Cardiac muscle cell (in vitro differentiated cells and primary cell): ENCODE results near the gene NKX3-2. TPM values are rescaled to one million over a fixed set of nuclear protein-coding genes. Genes with fewer than 3 reads are reported as not detected.

Source experiments
- DNase-seq, 2 donors: peaks; one replicate each; pipeline versions ENCODE4 v3.0.0 to v3.0.0-alpha.2; 2010 to 2017; ENCODE audit warnings: low read depth in 1 of 2, low spot score in 1 of 2
- H3K27ac ChIP-seq: fragments of 200-600 bp; sonication (generic); 2 replicates; pipeline ENCODE4 v1.5.1; 2016
- H3K27me3 ChIP-seq: fragments of 200-600 bp; sonication (generic); 2 replicates; pipeline ENCODE4 v1.6.0; 2016; ENCODE audit warnings: control low read depth
- H3K36me3 ChIP-seq: fragments of 200-600 bp; sonication (generic); 2 replicates; pipeline ENCODE4 v1.5.1; 2016; ENCODE audit warnings: control low read depth
- H3K4me1 ChIP-seq: fragments of 200-600 bp; sonication (generic); 2 replicates; pipeline ENCODE4 v1.8.1; 2017; ENCODE audit warnings: low read depth, mild to moderate bottlenecking, mixed run types
- H3K4me3 ChIP-seq: fragments of 200-600 bp; sonication (generic); 2 replicates; pipeline ENCODE4 v1.5.1; 2016; ENCODE audit warnings: mild to moderate bottlenecking
- H3K9me3 ChIP-seq: fragments of 200-600 bp; sonication (generic); 2 replicates; pipeline ENCODE4 v1.5.1; 2017; ENCODE audit warnings: low read depth, mild to moderate bottlenecking, control low read depth
- polyA plus RNA-seq: library from polyadenylated mRNA; unstranded; fragments of >200 nt; fragmentation: Nextera tagmentation; extraction: Ambion mirVana; gene quantifications from 2 replicates; pipeline ENCODE4 v1.2.1, GENCODE V29; 2016
- total RNA-seq: library from RNA; depleted of rRNA; stranded (reverse); fragments of >200 nt; gene quantifications from 2 replicates; pipeline ENCODE4 v1.2.3, GENCODE V29; 2016
- TF ChIP-seq, protein P1 (sequence below): IDR thresholded peaks from 2 replicates; pipeline ENCODE4 v1.5.1; 2012; ENCODE audit warnings: low read depth, mild to moderate bottlenecking, low read length

Gene NKX3-2
- total and polyA plus RNA-seq, 2 experiments from 2014 or later = 0.45 TPM; not detected in 1

DNA sequence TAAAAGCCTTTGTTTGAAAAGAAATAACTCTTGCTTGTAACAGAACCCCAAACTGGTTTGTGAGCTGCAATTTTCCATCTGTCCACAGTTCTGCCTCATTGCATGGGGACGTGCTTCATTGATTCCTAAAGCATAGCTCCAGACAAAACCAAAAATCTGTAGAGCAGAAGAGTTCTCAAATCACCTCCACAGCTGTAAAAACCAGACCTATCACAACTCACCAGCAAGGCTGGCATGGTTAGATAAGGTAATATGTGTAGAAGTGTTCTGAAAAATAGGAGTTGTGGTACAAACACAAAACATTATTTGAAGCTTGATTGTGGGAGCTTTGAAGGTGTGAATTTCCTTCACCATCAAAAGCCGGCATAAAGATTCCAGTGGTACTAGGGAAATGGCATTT, 47.7 kb downstream of the NKX3-2 start:
- Histone ChIP-seq H3K4me3 (no peak overlapping the region), H3K36me3 (no peaks in the 10 kb centered on the region), H3K27ac (no peak overlapping the region), H3K9me3 (no peaks in the 10 kb centered on the region), H3K27me3 (peaks cover 7% of the 10 kb centered on the region), H3K4me1 (no peaks in the 10 kb centered on the region)
- TF ChIP-seq, protein P1, sequence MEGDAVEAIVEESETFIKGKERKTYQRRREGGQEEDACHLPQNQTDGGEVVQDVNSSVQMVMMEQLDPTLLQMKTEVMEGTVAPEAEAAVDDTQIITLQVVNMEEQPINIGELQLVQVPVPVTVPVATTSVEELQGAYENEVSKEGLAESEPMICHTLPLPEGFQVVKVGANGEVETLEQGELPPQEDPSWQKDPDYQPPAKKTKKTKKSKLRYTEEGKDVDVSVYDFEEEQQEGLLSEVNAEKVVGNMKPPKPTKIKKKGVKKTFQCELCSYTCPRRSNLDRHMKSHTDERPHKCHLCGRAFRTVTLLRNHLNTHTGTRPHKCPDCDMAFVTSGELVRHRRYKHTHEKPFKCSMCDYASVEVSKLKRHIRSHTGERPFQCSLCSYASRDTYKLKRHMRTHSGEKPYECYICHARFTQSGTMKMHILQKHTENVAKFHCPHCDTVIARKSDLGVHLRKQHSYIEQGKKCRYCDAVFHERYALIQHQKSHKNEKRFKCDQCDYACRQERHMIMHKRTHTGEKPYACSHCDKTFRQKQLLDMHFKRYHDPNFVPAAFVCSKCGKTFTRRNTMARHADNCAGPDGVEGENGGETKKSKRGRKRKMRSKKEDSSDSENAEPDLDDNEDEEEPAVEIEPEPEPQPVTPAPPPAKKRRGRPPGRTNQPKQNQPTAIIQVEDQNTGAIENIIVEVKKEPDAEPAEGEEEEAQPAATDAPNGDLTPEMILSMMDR = no peak
- no peak for DNase-seq

DNA sequence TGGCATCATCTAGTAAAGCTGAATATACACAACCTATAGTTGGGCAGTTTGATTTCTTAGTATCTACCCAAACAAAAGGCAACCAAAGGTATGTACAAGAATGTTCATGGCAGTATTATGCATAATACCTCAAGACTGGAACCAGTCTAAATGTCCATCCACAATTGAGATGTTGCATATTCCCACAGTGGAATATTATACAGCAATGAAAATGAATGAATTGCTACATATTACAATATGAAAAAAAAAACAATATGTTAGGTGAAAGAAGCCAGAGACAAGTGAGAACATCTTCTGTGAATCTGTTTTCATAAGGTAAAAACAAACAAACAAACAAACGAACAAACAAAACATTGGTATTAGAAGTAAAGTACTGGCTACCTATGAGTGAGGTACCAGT, 48.6 kb downstream of the NKX3-2 start:
- H3K27me3 ChIP-seq = peaks cover 7% of the 10 kb centered on the region
- DNase-seq = no peak
- TF ChIP-seq, protein P1 = no peak
- H3K4me1 ChIP-seq = no peaks in the 10 kb centered on the region
- no peak overlapping the region for H3K27ac ChIP-seq
- H3K4me3 ChIP-seq = no peak overlapping the region
- H3K36me3 ChIP-seq = no peaks in the 10 kb centered on the region
- no peaks in the 10 kb centered on the region for H3K9me3 ChIP-seq

DNA sequence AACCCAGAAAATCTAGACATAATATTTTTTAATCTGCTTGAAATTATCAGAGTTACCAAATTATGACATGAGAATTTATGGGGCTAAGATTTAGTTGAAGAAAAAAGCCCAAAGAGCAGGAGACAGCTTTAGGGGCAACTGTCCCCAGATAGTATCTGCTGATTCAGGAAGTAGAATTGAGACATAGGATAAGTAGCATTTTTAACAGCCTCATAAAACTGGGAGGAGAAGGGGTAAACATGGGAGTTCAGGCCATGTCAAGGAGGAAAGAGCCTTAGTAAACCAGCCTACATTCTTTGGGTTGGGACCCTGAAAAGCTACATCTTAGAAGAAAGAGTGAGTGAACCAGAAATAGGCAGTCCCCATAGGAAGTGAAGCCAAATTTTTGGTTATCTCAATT, 50.5 kb downstream of the NKX3-2 start:
- Histone ChIP-seq H3K36me3 (no peaks in the 10 kb centered on the region), H3K27ac (no peak overlapping the region), H3K4me1 (no peaks in the 10 kb centered on the region), H3K4me3 (no peak overlapping the region), H3K9me3 (no peaks in the 10 kb centered on the region), H3K27me3 (peaks cover 6% of the 10 kb centered on the region)
- DNase-seq = no peak
- TF ChIP-seq, protein P1 = no peak

DNA sequence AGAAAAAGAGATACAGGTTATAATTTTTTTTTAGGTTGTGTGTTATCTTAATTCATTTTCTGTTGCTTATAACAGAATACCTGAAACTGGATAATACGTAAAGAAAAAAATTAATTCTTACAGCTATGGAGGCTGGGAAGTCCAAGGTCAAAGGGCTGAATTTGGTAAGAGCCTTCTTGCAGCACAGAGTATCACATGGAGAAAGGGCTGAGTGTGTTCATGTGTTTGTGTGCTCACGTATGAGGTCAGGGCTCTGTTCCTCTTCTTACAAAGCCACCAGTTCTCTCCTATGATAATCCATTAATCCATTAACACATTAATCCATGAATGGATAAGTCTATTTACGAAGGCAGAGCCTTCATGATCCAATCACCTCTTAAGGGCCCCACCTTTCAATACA, 51.6 kb downstream of the NKX3-2 start:
- TF ChIP-seq, protein P1 = no peak

More for the DNA sequence above, 51.6 kb downstream of the NKX3-2 start:
- no peaks in the 10 kb centered on the region for H3K36me3 ChIP-seq
- no peak for DNase-seq
- H3K27ac ChIP-seq = no peak overlapping the region
- no peak overlapping the region for H3K4me3 ChIP-seq
- H3K4me1 ChIP-seq = no peaks in the 10 kb centered on the region
- no peaks in the 10 kb centered on the region for H3K27me3 ChIP-seq
- no peaks in the 10 kb centered on the region for H3K9me3 ChIP-seq

Other genes with a start within 250 kb of the NKX3-2 start
- gene RAB28, start 60.2 kb downstream of the NKX3-2 start, total RNA-seq = 20.3 and 25.2 TPM in 2 replicates
- 33.0 and 35.2 TPM in 2 replicates for gene RAB28, start 60.2 kb downstream of the NKX3-2 start, polyA plus RNA-seq
- gene BOD1L1, start 83.2 kb upstream of the NKX3-2 start, total RNA-seq = 13.2 and 35.8 TPM in 2 replicates
- 17.7 and 21.4 TPM in 2 replicates for gene BOD1L1, start 83.2 kb upstream of the NKX3-2 start, polyA plus RNA-seq